GM06990 (cell line): ENCODE data around the gene SLC16A13.
"Not testable (repeated sequence)": the region's sequence is repeated elsewhere in the genome, so short reads cannot be mapped to it uniquely, and the experiment has no call there.

Experiments used
- DNase-seq: peaks from one replicate; pipeline ENCODE4 v3.0.0-alpha.2; 2011; ENCODE audit not compliant: insufficient read length; ENCODE audit errors: extremely low read depth
- H3K27me3 ChIP-seq: replicated peaks from 2 replicates; pipeline ENCODE4 v1.6.0; 2011; ENCODE audit warnings: low read length; ENCODE audit not compliant: control insufficient read depth, insufficient read depth
- H3K36me3 ChIP-seq: 2 replicates; pipeline ENCODE4 v1.5.1; 2011; ENCODE audit warnings: low read length; ENCODE audit not compliant: control insufficient read depth, insufficient read depth
- H3K4me3 ChIP-seq: replicated peaks from 2 replicates; pipeline ENCODE4 v1.5.1; 2011; ENCODE audit warnings: low read depth, mild to moderate bottlenecking, control low read depth, low read length
- CTCF ChIP-seq: IDR thresholded peaks from 2 replicates; pipeline ENCODE4 v1.5.1; 2011; ENCODE audit warnings: low read length, control low read depth, mild to moderate bottlenecking, inconsistent platforms; ENCODE audit not compliant: insufficient read depth, poor library complexity, severe bottlenecking

SLC16A13 gene

GRCh38 chr17:7081341-7082062 lies 45.7 kb downstream of the SLC16A13 start:
- DNase-seq = no peak
- no peaks in the 10 kb centered on the region for H3K36me3 ChIP-seq
- H3K27me3 ChIP-seq = no peaks in the 10 kb centered on the region; the same call in 1 of the 2 replicates
- no peak overlapping the region for H3K4me3 ChIP-seq
- no peak for TF ChIP-seq CTCF

- Histone ChIP-seq H3K36me3 (no peaks in the 10 kb centered on the region), H3K27me3 (no peaks in the 10 kb centered on the region; the same call in 1 of the 2 replicates), H3K4me3 (no peak overlapping the region)
- no peak for TF ChIP-seq CTCF
- no peak for DNase-seq
Measured at GRCh38 chr17:7083592-7083991, 47.8 kb downstream of the SLC16A13 start.

GRCh38 chr17:7084088-7084487 lies 48.3 kb downstream of the SLC16A13 start:
- no peak for TF ChIP-seq CTCF
- Histone ChIP-seq H3K36me3 (no peaks in the 10 kb centered on the region), H3K27me3 (no peaks in the 10 kb centered on the region; the same call in 1 of the 2 replicates), H3K4me3 (no peak overlapping the region)
- DNase-seq = no peak

GRCh38 chr17:7088442-7088841 lies 52.6 kb downstream of the SLC16A13 start:
- not testable (repeated sequence) for H3K36me3 ChIP-seq, DNase-seq, H3K27me3 ChIP-seq, H3K4me3 ChIP-seq

GRCh38 chr17:7089570-7089969 lies 53.8 kb downstream of the SLC16A13 start:
- H3K27me3 ChIP-seq, DNase-seq, H3K4me3 ChIP-seq, H3K36me3 ChIP-seq: not testable (repeated sequence)
